ENCODE results near the gene PKD2.
"Not testable (repeated sequence)": the region's sequence is repeated elsewhere in the genome, so short reads cannot be mapped to it uniquely, and the experiment has no call there.

The PKD2 gene

DNA sequence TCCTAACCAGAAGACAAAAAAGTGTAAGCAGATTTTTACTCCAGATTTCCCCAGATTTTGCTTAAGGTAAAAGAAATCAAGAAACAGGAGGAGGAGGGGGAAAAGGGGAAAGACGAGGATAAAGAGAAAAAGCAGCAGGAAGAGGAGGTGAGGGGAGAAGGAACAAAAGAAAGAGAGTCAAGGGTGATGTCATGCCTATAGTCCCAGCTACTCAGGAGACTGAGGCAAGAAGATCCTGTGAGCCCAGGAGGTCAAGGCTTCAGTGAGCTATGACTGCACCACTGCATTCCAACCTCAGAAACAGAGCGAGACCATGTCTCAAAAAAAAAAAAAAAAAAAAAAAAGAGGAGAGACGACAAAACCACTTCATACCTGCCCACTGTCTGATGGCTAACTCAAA is 12.0 kb upstream of the PKD2 start:
- Mint-ChIP-seq H3K4me3 (no peak overlapping the region), H3K36me3 (ENCODE audit: low read depth) (no peaks in the 10 kb centered on the region), H3K27ac (no peak overlapping the region), H3K4me1 (no peaks in the 10 kb centered on the region), H3K9me3 (no peaks in the 10 kb centered on the region), H3K27me3 (ENCODE audit: low read depth) (no peaks in the 10 kb centered on the region)
- TF ChIP-seq, protein P1, sequence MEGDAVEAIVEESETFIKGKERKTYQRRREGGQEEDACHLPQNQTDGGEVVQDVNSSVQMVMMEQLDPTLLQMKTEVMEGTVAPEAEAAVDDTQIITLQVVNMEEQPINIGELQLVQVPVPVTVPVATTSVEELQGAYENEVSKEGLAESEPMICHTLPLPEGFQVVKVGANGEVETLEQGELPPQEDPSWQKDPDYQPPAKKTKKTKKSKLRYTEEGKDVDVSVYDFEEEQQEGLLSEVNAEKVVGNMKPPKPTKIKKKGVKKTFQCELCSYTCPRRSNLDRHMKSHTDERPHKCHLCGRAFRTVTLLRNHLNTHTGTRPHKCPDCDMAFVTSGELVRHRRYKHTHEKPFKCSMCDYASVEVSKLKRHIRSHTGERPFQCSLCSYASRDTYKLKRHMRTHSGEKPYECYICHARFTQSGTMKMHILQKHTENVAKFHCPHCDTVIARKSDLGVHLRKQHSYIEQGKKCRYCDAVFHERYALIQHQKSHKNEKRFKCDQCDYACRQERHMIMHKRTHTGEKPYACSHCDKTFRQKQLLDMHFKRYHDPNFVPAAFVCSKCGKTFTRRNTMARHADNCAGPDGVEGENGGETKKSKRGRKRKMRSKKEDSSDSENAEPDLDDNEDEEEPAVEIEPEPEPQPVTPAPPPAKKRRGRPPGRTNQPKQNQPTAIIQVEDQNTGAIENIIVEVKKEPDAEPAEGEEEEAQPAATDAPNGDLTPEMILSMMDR (IDR thresholded peaks at IDR 0.05; ENCODE audit: unreplicated experiment in 3 of 3) = no peak

DNA sequence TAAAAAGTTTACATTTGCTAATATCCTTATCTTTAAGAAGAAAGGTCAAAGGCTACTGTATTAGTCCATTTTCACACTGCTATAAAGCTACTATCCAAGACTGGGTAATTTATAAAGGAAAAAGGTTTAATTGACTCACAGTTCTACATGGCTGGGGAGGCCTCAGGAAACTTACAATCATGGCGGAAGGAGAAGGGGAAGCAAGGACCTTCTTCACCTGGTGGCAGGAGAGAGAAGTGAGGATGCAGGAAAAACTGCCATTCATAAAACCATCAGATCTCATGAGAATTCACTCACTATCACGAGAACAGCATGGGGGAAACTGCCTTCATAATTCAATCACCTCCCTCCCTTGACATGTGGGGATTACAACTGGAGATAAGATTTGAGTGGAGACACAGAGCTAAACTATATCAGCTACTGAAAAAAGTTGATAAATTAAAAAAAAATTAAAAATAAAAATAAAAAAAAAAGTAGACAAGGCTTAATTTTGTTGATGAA is 8.2 kb upstream of the PKD2 start:
- not testable (repeated sequence) for H3K27ac Mint-ChIP-seq; H3K36me3 Mint-ChIP-seq (ENCODE audit: low read depth); H3K4me1 Mint-ChIP-seq; H3K27me3 Mint-ChIP-seq (ENCODE audit: low read depth); H3K9me3 Mint-ChIP-seq; H3K4me3 Mint-ChIP-seq

DNA sequence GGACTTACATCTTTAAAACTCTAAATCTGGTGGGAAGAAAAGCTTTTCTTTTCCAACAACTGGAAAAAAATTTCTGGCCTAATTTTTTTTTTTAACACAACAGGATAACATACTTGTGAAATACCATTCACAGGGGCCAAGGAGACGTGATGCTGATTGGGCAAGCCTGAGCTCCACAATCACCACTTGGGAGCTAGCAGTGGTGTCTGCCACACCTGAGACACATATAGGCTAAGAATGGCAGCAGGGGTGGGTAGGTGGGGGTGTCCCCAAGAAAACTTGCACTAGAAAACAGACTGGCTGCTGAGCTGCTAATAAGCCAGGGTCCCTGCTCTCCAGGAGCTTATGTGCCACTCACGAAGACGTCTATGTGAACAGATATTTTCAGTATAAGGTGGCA is 5.6 kb upstream of the PKD2 start:
- peaks cover 6% of the 10 kb centered on the region for H3K4me1 Mint-ChIP-seq
- no peaks in the 10 kb centered on the region for H3K9me3 Mint-ChIP-seq
- H3K36me3 Mint-ChIP-seq (ENCODE audit: low read depth) = no peaks in the 10 kb centered on the region

DNA sequence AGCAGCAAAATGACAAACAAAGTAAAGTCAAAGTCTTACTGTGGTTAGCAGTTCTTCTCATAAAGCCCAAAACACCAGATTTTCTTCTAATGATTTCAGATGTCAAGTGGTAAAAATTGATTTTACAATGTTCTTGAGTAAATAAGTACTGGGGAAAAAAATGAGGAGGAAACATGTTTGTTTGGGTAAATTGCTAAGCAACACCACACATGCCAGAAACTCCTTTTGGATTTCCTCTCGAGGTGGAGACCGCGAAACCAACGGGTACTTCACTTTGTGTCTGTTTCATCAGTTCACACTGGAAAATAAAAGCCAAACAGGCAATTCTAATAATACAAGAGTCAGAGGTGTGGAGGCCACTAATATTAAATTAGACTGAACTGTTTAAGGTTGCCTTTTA is 4.6 kb upstream of the PKD2 start:
- H3K36me3 Mint-ChIP-seq (ENCODE audit: low read depth) = no peaks in the 10 kb centered on the region
- H3K27ac Mint-ChIP-seq = no peak overlapping the region
- H3K4me3 Mint-ChIP-seq = no peak overlapping the region
- H3K9me3 Mint-ChIP-seq = no peaks in the 10 kb centered on the region
- H3K27me3 Mint-ChIP-seq (ENCODE audit: low read depth) = peaks cover 6% of the 10 kb centered on the region
- peaks cover 8% of the 10 kb centered on the region for H3K4me1 Mint-ChIP-seq
- TF ChIP-seq, protein P1 (IDR thresholded peaks at IDR 0.05; ENCODE audit: unreplicated experiment in 3 of 3) = no peak

More for the DNA sequence above, 5.6 kb upstream of the PKD2 start:
- Mint-ChIP-seq H3K4me3 (no peak overlapping the region), H3K27ac (no peak overlapping the region), H3K27me3 (ENCODE audit: low read depth) (peaks cover 5% of the 10 kb centered on the region)
- TF ChIP-seq, protein P1 (IDR thresholded peaks at IDR 0.05; ENCODE audit: unreplicated experiment in 3 of 3) = no peak

DNA sequence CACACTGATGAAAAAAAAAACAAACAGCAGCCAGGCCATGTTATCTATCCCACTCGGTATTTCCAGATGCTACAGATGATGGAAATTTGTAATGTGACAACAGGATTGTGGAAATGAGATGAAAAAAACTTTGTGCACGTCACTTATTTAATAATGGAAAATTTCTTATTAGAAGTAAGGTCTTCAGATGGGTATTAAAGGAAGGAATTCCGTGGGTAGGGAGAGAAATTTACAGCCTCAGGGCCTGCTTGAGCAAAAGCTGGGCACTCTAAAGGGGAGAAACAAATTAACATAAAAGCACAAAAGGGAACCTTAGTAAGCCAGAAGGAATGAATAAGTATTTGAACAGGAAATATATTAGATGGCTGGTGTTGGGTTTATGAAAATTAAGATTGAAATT is 4.2 kb upstream of the PKD2 start:
- Mint-ChIP-seq H3K4me3 (no peak overlapping the region), H3K9me3 (no peaks in the 10 kb centered on the region), H3K4me1 (peaks cover 8% of the 10 kb centered on the region), H3K27me3 (ENCODE audit: low read depth) (peaks cover 6% of the 10 kb centered on the region), H3K36me3 (ENCODE audit: low read depth) (no peaks in the 10 kb centered on the region), H3K27ac (no peak overlapping the region)
- TF ChIP-seq, protein P1 (IDR thresholded peaks at IDR 0.05; ENCODE audit: unreplicated experiment in 3 of 3) = no peak

DNA sequence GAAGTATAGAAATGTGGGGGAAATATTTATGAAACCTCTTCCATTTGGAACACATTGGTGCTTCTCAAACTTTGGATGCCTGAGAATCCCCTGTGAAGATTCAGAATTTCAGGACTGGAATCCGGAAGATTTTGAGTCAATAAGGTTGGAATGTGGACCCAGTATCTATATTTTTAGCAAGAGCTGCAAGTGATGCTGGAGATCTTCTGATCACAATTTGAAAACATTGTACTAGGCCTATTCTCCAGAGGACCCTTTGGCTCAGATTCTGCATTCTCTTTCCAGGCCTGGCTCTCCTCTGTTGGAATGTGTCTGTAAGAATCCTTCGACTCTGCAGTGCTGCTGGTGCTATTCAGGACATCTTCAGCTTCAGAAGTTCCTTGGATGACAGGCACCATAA is 2.4 kb upstream of the PKD2 start:
- Mint-ChIP-seq H3K27me3 (ENCODE audit: low read depth) (peaks cover 6% of the 10 kb centered on the region), H3K27ac (no peak overlapping the region), H3K9me3 (no peaks in the 10 kb centered on the region), H3K4me3 (peak overlapping the region in 1 of 3 experiments; percentile 68), H3K36me3 (ENCODE audit: low read depth) (no peaks in the 10 kb centered on the region), H3K4me1 (peaks cover 20% of the 10 kb centered on the region)
- TF ChIP-seq, protein P1 (IDR thresholded peaks at IDR 0.05; ENCODE audit: unreplicated experiment in 3 of 3) = no peak
